ENCODE data around the gene FUNDC2. TPM values are rescaled to one million over a fixed set of nuclear protein-coding genes. Genes with fewer than 3 reads are reported as not detected.
A peak's percentile ranks its signal among the peaks of the same experiment; 100 is the strongest.

The FUNDC2 gene
- polyA plus RNA-seq (2013, experiment 1 of 2), result 49.6 TPM
- polyA plus RNA-seq (2013, experiment 2 of 2), result 49.6 TPM

- Histone ChIP-seq H3K23ac (ENCODE audit: low read length) (no peak within 1 kb of the TSS), H3K79me1 (ENCODE audit: low read length) (no peaks in the 10 kb centered on the region), H4K8ac (ENCODE audit: low read depth, low read length) (no peak within 1 kb of the TSS), H3K36me3 (ENCODE audit: control insufficient read depth, insufficient read depth, low read length) (no peaks in the 10 kb centered on the region), H3K56ac (ENCODE audit: low read length) (peak within 1 kb of the TSS; percentile 81), H3K4me2 (ENCODE audit: low read length) (peak within 1 kb of the TSS; percentile 57), H2BK120ac (ENCODE audit: low read depth, low read length) (peak within 1 kb of the TSS; percentile 0), H3K27ac (ENCODE audit: low read depth, low read length) (peak within 1 kb of the TSS; percentile 87), H2BK15ac (replicated peaks; ENCODE audit: low read depth) (no peak within 1 kb of the TSS), H3K27me3 (ENCODE audit: insufficient read depth, low read length, poor library complexity) (no peaks in the 10 kb centered on the region), H2AK5ac (ENCODE audit: low read length) (no peak within 1 kb of the TSS), H2BK5ac (ENCODE audit: low read length) (no peak within 1 kb of the TSS), H3K79me2 (ENCODE audit: control insufficient read depth, insufficient read depth, low read length) (peaks cover 5% of the 10 kb centered on the region), H3K4ac (ENCODE audit: low read depth, low read length) (no peak within 1 kb of the TSS), H3K9ac (ENCODE audit: low read length) (peak within 1 kb of the TSS; percentile 79), H3K4me1 (ENCODE audit: control insufficient read depth, low read depth, low read length) (no peaks in the 10 kb centered on the region), H3K18ac (ENCODE audit: low read length) (peak within 1 kb of the TSS; percentile 80), H3K4me3 (ENCODE audit: low read length) (peak within 1 kb of the TSS; percentile 74), H4K5ac (ENCODE audit: low read length) (no peak within 1 kb of the TSS)
- no CpG with 5 or more reads among the region's 82 CpGs for WGBS (ENCODE audit: extremely low coverage, insufficient coverage, low lambda C conversion rate)
- peak; percentile 93 for DNase-seq
Observed at GRCh38 chrX:155026727-155027508, at the start of gene FUNDC2. TSS of gene FUNDC2 (plus strand) at chrX:155026844. CDS start at chrX:155026939, 95 bp downstream.

GRCh38 chrX:154979629-154980028 lies 47.0 kb upstream of the FUNDC2 start:
- H3K4me3 ChIP-seq (ENCODE audit: low read length), result no peak overlapping the region
- no peak overlapping the region for H3K4ac ChIP-seq (ENCODE audit: low read depth, low read length)
- no peak overlapping the region for H3K23ac ChIP-seq (ENCODE audit: low read length)
- H3K56ac ChIP-seq (ENCODE audit: low read length), result no peak overlapping the region
- H2BK5ac ChIP-seq (ENCODE audit: low read length), result no peak overlapping the region
- H4K8ac ChIP-seq (ENCODE audit: low read depth, low read length), result no peak overlapping the region
- DNase-seq, result no peak
- no peak overlapping the region for H3K18ac ChIP-seq (ENCODE audit: low read length)
- no peak overlapping the region for H3K9ac ChIP-seq (ENCODE audit: low read length)
- H3K79me1 ChIP-seq (ENCODE audit: low read length), result no peaks in the 10 kb centered on the region
- H2BK120ac ChIP-seq (ENCODE audit: low read depth, low read length), result no peak overlapping the region
- H3K79me2 ChIP-seq (ENCODE audit: control insufficient read depth, insufficient read depth, low read length), result no peaks in the 10 kb centered on the region
- H2BK15ac ChIP-seq (replicated peaks; ENCODE audit: low read depth), result no peak overlapping the region
- WGBS (ENCODE audit: extremely low coverage, insufficient coverage, low lambda C conversion rate), result no CpG with 5 or more reads among the region's 4 CpGs
- no peak overlapping the region for H3K4me2 ChIP-seq (ENCODE audit: low read length)
- no peak overlapping the region for H3K27ac ChIP-seq (ENCODE audit: low read depth, low read length)
- no peaks in the 10 kb centered on the region for H3K36me3 ChIP-seq (ENCODE audit: control insufficient read depth, insufficient read depth, low read length)
- no peaks in the 10 kb centered on the region for H3K4me1 ChIP-seq (ENCODE audit: control insufficient read depth, low read depth, low read length)
- H2AK5ac ChIP-seq (ENCODE audit: low read length), result no peak overlapping the region
- no peaks in the 10 kb centered on the region for H3K27me3 ChIP-seq (ENCODE audit: insufficient read depth, low read length, poor library complexity)
- H4K5ac ChIP-seq (ENCODE audit: low read length), result no peak overlapping the region

- no peak overlapping the region for H3K18ac ChIP-seq (ENCODE audit: low read length)
- WGBS (ENCODE audit: extremely low coverage, insufficient coverage, low lambda C conversion rate), result no CpG with 5 or more reads among the region's 11 CpGs
- H4K5ac ChIP-seq (ENCODE audit: low read length), result no peak overlapping the region
- H3K4me1 ChIP-seq (ENCODE audit: control insufficient read depth, low read depth, low read length), result no peaks in the 10 kb centered on the region
- H3K23ac ChIP-seq (ENCODE audit: low read length), result no peak overlapping the region
- no peaks in the 10 kb centered on the region for H3K36me3 ChIP-seq (ENCODE audit: control insufficient read depth, insufficient read depth, low read length)
- no peak overlapping the region for H3K4me3 ChIP-seq (ENCODE audit: low read length)
- no peak overlapping the region for H2BK15ac ChIP-seq (replicated peaks; ENCODE audit: low read depth)
- H3K56ac ChIP-seq (ENCODE audit: low read length), result no peak overlapping the region
- no peak overlapping the region for H3K9ac ChIP-seq (ENCODE audit: low read length)
- H3K27ac ChIP-seq (ENCODE audit: low read depth, low read length), result no peak overlapping the region
- H3K79me2 ChIP-seq (ENCODE audit: control insufficient read depth, insufficient read depth, low read length), result no peaks in the 10 kb centered on the region
- no peak overlapping the region for H2AK5ac ChIP-seq (ENCODE audit: low read length)
- no peak overlapping the region for H3K4me2 ChIP-seq (ENCODE audit: low read length)
- H3K79me1 ChIP-seq (ENCODE audit: low read length), result no peaks in the 10 kb centered on the region
- no peak overlapping the region for H3K4ac ChIP-seq (ENCODE audit: low read depth, low read length)
- H4K8ac ChIP-seq (ENCODE audit: low read depth, low read length), result no peak overlapping the region
- H3K27me3 ChIP-seq (ENCODE audit: insufficient read depth, low read length, poor library complexity), result no peaks in the 10 kb centered on the region
- peak; percentile 67 for DNase-seq
- no peak overlapping the region for H2BK120ac ChIP-seq (ENCODE audit: low read depth, low read length)
- H2BK5ac ChIP-seq (ENCODE audit: low read length), result no peak overlapping the region
Observed at GRCh38 chrX:154980330-154981115, 46.1 kb upstream of the FUNDC2 start.

- H2BK5ac ChIP-seq (ENCODE audit: low read length), result no peak overlapping the region
- H3K4me3 ChIP-seq (ENCODE audit: low read length), result no peak overlapping the region
- no peak overlapping the region for H4K5ac ChIP-seq (ENCODE audit: low read length)
- H2AK5ac ChIP-seq (ENCODE audit: low read length), result no peak overlapping the region
- H3K4me2 ChIP-seq (ENCODE audit: low read length), result no peak overlapping the region
- H3K18ac ChIP-seq (ENCODE audit: low read length), result no peak overlapping the region
- H3K56ac ChIP-seq (ENCODE audit: low read length), result no peak overlapping the region
- WGBS (ENCODE audit: extremely low coverage, insufficient coverage, low lambda C conversion rate), result no CpG with 5 or more reads among the region's 6 CpGs
- no peak overlapping the region for H3K9ac ChIP-seq (ENCODE audit: low read length)
- no peak overlapping the region for H4K8ac ChIP-seq (ENCODE audit: low read depth, low read length)
- no peak overlapping the region for H2BK15ac ChIP-seq (replicated peaks; ENCODE audit: low read depth)
- H3K4me1 ChIP-seq (ENCODE audit: control insufficient read depth, low read depth, low read length), result no peaks in the 10 kb centered on the region
- H3K23ac ChIP-seq (ENCODE audit: low read length), result no peak overlapping the region
- H3K27ac ChIP-seq (ENCODE audit: low read depth, low read length), result no peak overlapping the region
- H2BK120ac ChIP-seq (ENCODE audit: low read depth, low read length), result no peak overlapping the region
- H3K36me3 ChIP-seq (ENCODE audit: control insufficient read depth, insufficient read depth, low read length), result no peaks in the 10 kb centered on the region
- H3K79me2 ChIP-seq (ENCODE audit: control insufficient read depth, insufficient read depth, low read length), result no peaks in the 10 kb centered on the region
- H3K27me3 ChIP-seq (ENCODE audit: insufficient read depth, low read length, poor library complexity), result no peaks in the 10 kb centered on the region
- H3K79me1 ChIP-seq (ENCODE audit: low read length), result no peaks in the 10 kb centered on the region
- H3K4ac ChIP-seq (ENCODE audit: low read depth, low read length), result no peak overlapping the region
- DNase-seq, result no peak
Observed at GRCh38 chrX:154981116-154981411, 45.6 kb upstream of the FUNDC2 start.

- H3K27ac ChIP-seq (ENCODE audit: low read depth, low read length), result no peak overlapping the region
- H3K4me3 ChIP-seq (ENCODE audit: low read length), result no peak overlapping the region
- H4K8ac ChIP-seq (ENCODE audit: low read depth, low read length), result no peak overlapping the region
- no peak overlapping the region for H2BK120ac ChIP-seq (ENCODE audit: low read depth, low read length)
- H3K18ac ChIP-seq (ENCODE audit: low read length), result no peak overlapping the region
- H3K27me3 ChIP-seq (ENCODE audit: insufficient read depth, low read length, poor library complexity), result no peaks in the 10 kb centered on the region
- H3K9ac ChIP-seq (ENCODE audit: low read length), result no peak overlapping the region
- no peaks in the 10 kb centered on the region for H3K79me1 ChIP-seq (ENCODE audit: low read length)
- no peak overlapping the region for H3K56ac ChIP-seq (ENCODE audit: low read length)
- no peak overlapping the region for H3K4me2 ChIP-seq (ENCODE audit: low read length)
- no peaks in the 10 kb centered on the region for H3K4me1 ChIP-seq (ENCODE audit: control insufficient read depth, low read depth, low read length)
- H3K23ac ChIP-seq (ENCODE audit: low read length), result no peak overlapping the region
- H2BK15ac ChIP-seq (replicated peaks; ENCODE audit: low read depth), result no peak overlapping the region
- no peak overlapping the region for H2AK5ac ChIP-seq (ENCODE audit: low read length)
- no peak overlapping the region for H4K5ac ChIP-seq (ENCODE audit: low read length)
- no peak for DNase-seq
- H3K36me3 ChIP-seq (ENCODE audit: control insufficient read depth, insufficient read depth, low read length), result no peaks in the 10 kb centered on the region
- H2BK5ac ChIP-seq (ENCODE audit: low read length), result no peak overlapping the region
- no peak overlapping the region for H3K4ac ChIP-seq (ENCODE audit: low read depth, low read length)
- WGBS (ENCODE audit: extremely low coverage, insufficient coverage, low lambda C conversion rate), result no CpG with 5 or more reads among the region's 3 CpGs
- no peaks in the 10 kb centered on the region for H3K79me2 ChIP-seq (ENCODE audit: control insufficient read depth, insufficient read depth, low read length)
Observed at GRCh38 chrX:154986826-154987575, 39.6 kb upstream of the FUNDC2 start.

All from mesendoderm (in vitro differentiated cells).